PC-3 (cell line): Measurements from ENCODE around the gene NAV2. TPM values are rescaled to one million over a fixed set of nuclear protein-coding genes. Genes with fewer than 3 reads are reported as not detected.

Experiments used
- ATAC-seq: fragments of 200-7000 bp; cut with Tn5 transposase; 2 replicates; pipeline ENCODE4 v1.9.1; 2020; ENCODE audit warnings: mild to moderate bottlenecking, moderate library complexity
- BruUV-seq: library from RNA; stranded (reverse); fragments of 400-500 nt; replicated peaks from 2 replicates; lab custom pipeline; 2021; lab: Mats Ljungman, UMichigan
- CTCF ChIA-PET: fragments of 300-600 bp; sonication (Branson Sonifier 250); formaldehyde crosslinking; loops from one replicate; lab custom pipeline; 2022; ENCODE audit warnings: antibody characterized with exemption; lab: Charles Lee
- POLR2A ChIA-PET: fragments of 300-600 bp; sonication (Branson Sonifier 250); formaldehyde crosslinking; loops from one replicate; lab custom pipeline; 2022; ENCODE audit warnings: antibody characterized with exemption; ENCODE audit not compliant: unreplicated experiment; lab: Charles Lee
- DNase-seq: peaks from one replicate; pipeline ENCODE4 v3.0.0-alpha.2; 2015
- H2AFZ ChIP-seq: fragments of 300-600 bp; sonication (generic); 2 replicates; pipeline ENCODE4 v1.6.0; 2016; ENCODE audit warnings: antibody characterized with exemption, low read length
- H3F3A ChIP-seq: fragments of 300-600 bp; sonication (generic); one replicate; pipeline ENCODE4 v1.6.0; 2017; ENCODE audit warnings: antibody characterized with exemption, low read length, control low read depth, mild to moderate bottlenecking; ENCODE audit not compliant: unreplicated experiment
- H3K27ac ChIP-seq: fragments of 300-600 bp; sonication (generic); 2 replicates; pipeline ENCODE4 v1.5.1; 2016; ENCODE audit warnings: mild to moderate bottlenecking, low read length
- H3K27me3 ChIP-seq: fragments of 300-600 bp; sonication (generic); 2 replicates; pipeline ENCODE4 v1.6.1; 2016; ENCODE audit warnings: low read length, mixed read lengths
- H3K36me3 ChIP-seq: fragments of 300-600 bp; sonication (generic); 2 replicates; pipeline ENCODE4 v1.6.1; 2016; ENCODE audit warnings: low read depth, mixed run types, low read length, mixed read lengths
- H3K4me1 ChIP-seq: fragments of 300-600 bp; sonication (generic); 2 replicates; pipeline ENCODE4 v1.5.1; 2016; ENCODE audit warnings: low read length; ENCODE audit not compliant: insufficient read depth
- H3K4me2 ChIP-seq: fragments of 300-600 bp; sonication (generic); 2 replicates; pipeline ENCODE4 v1.6.0; 2016; ENCODE audit warnings: low read length
- H3K4me3 ChIP-seq: fragments of 300-600 bp; sonication (generic); 2 replicates; pipeline ENCODE4 v1.5.1; 2016; ENCODE audit warnings: mild to moderate bottlenecking, low read length, mixed read lengths
- H3K79me2 ChIP-seq: fragments of 300-600 bp; sonication (generic); 2 replicates; pipeline ENCODE4 v1.6.1; 2017; ENCODE audit warnings: low read length, mixed read lengths
- H3K9ac ChIP-seq: fragments of 300-600 bp; sonication (generic); 2 replicates; pipeline ENCODE4 v1.6.0; 2016; ENCODE audit warnings: mild to moderate bottlenecking, low read length
- H3K9me2 ChIP-seq: fragments of 300-600 bp; sonication (generic); replicated peaks from 2 replicates; pipeline ENCODE4 v1.6.1; 2016; ENCODE audit warnings: mixed run types, low read length, mixed read lengths
- H3K9me3 ChIP-seq: fragments of 300-600 bp; sonication (generic); 2 replicates; pipeline ENCODE4 v1.6.1; 2016; ENCODE audit warnings: low read length, mixed read lengths
- H4K20me1 ChIP-seq: fragments of 300-600 bp; sonication (generic); 2 replicates; pipeline ENCODE4 v1.6.1; 2016; ENCODE audit warnings: low read length, mixed read lengths
- CTCF ChIP-seq: fragments of 300-600 bp; sonication (generic); conservative IDR thresholded peaks from 2 replicates; pipeline ENCODE4 v1.5.1; 2017; ENCODE audit warnings: antibody characterized with exemption, low read depth, mild to moderate bottlenecking, low read length
- EZH2 ChIP-seq: fragments of 300-600 bp; sonication (generic); IDR thresholded peaks from one replicate; pipeline ENCODE4 v1.6.1; 2017; ENCODE audit warnings: antibody characterized with exemption, mild to moderate bottlenecking, low read length; ENCODE audit not compliant: unreplicated experiment
- EZH2phosphoT487 ChIP-seq: fragments of 300-600 bp; sonication (generic); IDR thresholded peaks from 2 replicates; pipeline ENCODE4 v1.6.1; 2018; ENCODE audit warnings: mild to moderate bottlenecking, antibody characterized with exemption, low read length, borderline replicate concordance
- intact Hi-C: fragments of 100-400 bp; cut with micrococcal nuclease; formaldehyde crosslinking; loops from 2 replicates; pipeline ENCODE4 v1.9.0; 2023
- total RNA-seq: library from RNA; depleted of rRNA; stranded (reverse); fragments of >200 nt; gene quantifications from 2 replicates; pipeline ENCODE4 v1.2.3, GENCODE V29; 2014

Gene NAV2
- total RNA-seq, 1 experiment from 2014 or later: 10.4 TPM

GRCh38 chr11:19832086-19832750 lies 119.6 kb downstream of the NAV2 start:
- no peak overlapping the region for H3K9ac ChIP-seq
- no peak for DNase-seq
- peaks cover 3% of the 10 kb centered on the region; the same call in 1 of the 2 replicates for H4K20me1 ChIP-seq
- TF ChIP-seq CTCF (no peak), EZH2 (no peak), EZH2phosphoT487 (no peak)
- no peak overlapping the region for H2AFZ ChIP-seq
- no TSS peak for BruUV-seq
- H3K4me1 ChIP-seq: peaks cover 15% of the 10 kb centered on the region
- no peak for ATAC-seq
- POLR2A ChIA-PET: no interaction called here
- CTCF ChIA-PET: no interaction called here
- H3K27ac ChIP-seq: no peak overlapping the region
- H3K79me2 ChIP-seq: peaks cover 18% of the 10 kb centered on the region
- peaks cover 5% of the 10 kb centered on the region for H3F3A ChIP-seq
- intact Hi-C loops: no loop called here
- no peak overlapping the region for H3K4me3 ChIP-seq
- H3K9me2 ChIP-seq: no peaks in the 10 kb centered on the region
- no peaks in the 10 kb centered on the region for H3K27me3 ChIP-seq
- H3K36me3 ChIP-seq: peaks cover 15% of the 10 kb centered on the region
- no peaks in the 10 kb centered on the region for H3K9me3 ChIP-seq
- H3K4me2 ChIP-seq: no peak overlapping the region

- Histone ChIP-seq H3K79me2 (peaks cover 18% of the 10 kb centered on the region), H3K4me3 (no peak overlapping the region), H2AFZ (no peak overlapping the region), H3K27ac (no peak overlapping the region), H3K27me3 (no peaks in the 10 kb centered on the region), H3K9me2 (no peaks in the 10 kb centered on the region), H3K36me3 (peaks cover 15% of the 10 kb centered on the region), H3F3A (peaks cover 5% of the 10 kb centered on the region), H3K9me3 (no peaks in the 10 kb centered on the region), H3K4me1 (peaks cover 15% of the 10 kb centered on the region), H3K4me2 (no peak overlapping the region), H4K20me1 (peaks cover 3% of the 10 kb centered on the region; the same call in 1 of the 2 replicates), H3K9ac (no peak overlapping the region)
- BruUV-seq: no TSS peak
- intact Hi-C loops: no loop called here
- no peak for TF ChIP-seq CTCF
- TF ChIP-seq EZH2: no peak
- TF ChIP-seq EZH2phosphoT487: no peak
- DNase-seq (no peak), ATAC-seq (no peak)
- ChIA-PET POLR2A (no interaction called here), CTCF (no interaction called here)
Measured at GRCh38 chr11:19832901-19833300, 120.3 kb downstream of the NAV2 start.

GRCh38 chr11:19834771-19835170 lies 122.1 kb downstream of the NAV2 start:
- Histone ChIP-seq H3K4me3 (no peak overlapping the region), H3K36me3 (peaks cover 15% of the 10 kb centered on the region), H3K4me1 (peaks cover under 1% of the 10 kb centered on the region; the same call in 1 of the 2 replicates), H3F3A (no peaks in the 10 kb centered on the region), H3K9ac (no peak overlapping the region), H3K27me3 (no peaks in the 10 kb centered on the region), H3K27ac (no peak overlapping the region), H3K79me2 (peaks cover 8% of the 10 kb centered on the region), H3K4me2 (no peak overlapping the region), H3K9me2 (no peaks in the 10 kb centered on the region), H3K9me3 (no peaks in the 10 kb centered on the region), H4K20me1 (no peaks in the 10 kb centered on the region), H2AFZ (no peak overlapping the region)
- DNase-seq (no peak), ATAC-seq (no peak)
- CTCF ChIA-PET: no interaction called here
- POLR2A ChIA-PET: no interaction called here
- TF ChIP-seq EZH2phosphoT487 (no peak), CTCF (no peak), EZH2 (no peak)
- no TSS peak for BruUV-seq
- intact Hi-C loops: no loop called here
